B cell (primary cell): ENCODE results near the gene TIAM1. TPM values are rescaled to one million over a fixed set of nuclear protein-coding genes. Genes with fewer than 3 reads are reported as not detected.

ENCODE experiments used
- ATAC-seq: fragments of 200-7000 bp; cut with Tn5 transposase; one replicate; pipeline ENCODE4 v1.10.0; 2021; ENCODE audit warnings: low read depth, mild to moderate bottlenecking, moderate number of reproducible peaks, moderate library complexity
- CTCF ChIA-PET: fragments of 350-600 bp; sonication (Branson Sonifier 250); formaldehyde crosslinking; loops from one replicate; lab custom pipeline; 2021; ENCODE audit warnings: antibody characterized with exemption, inconsistent platforms; lab: Charles Lee
- POLR2A ChIA-PET: fragments of 350-600 bp; sonication (Branson Sonifier 250); formaldehyde crosslinking; loops from one replicate; lab custom pipeline; 2021; ENCODE audit warnings: antibody characterized with exemption; lab: Charles Lee
- DNase-seq: peaks from one replicate; pipeline ENCODE4 v3.0.0; 2013
- H2AFZ ChIP-seq: 2 replicates; pipeline ENCODE4 v1.6.1; 2012; ENCODE audit warnings: mild to moderate bottlenecking, low read depth, low read length; ENCODE audit not compliant: insufficient read depth, poor library complexity, severe bottlenecking
- H3K27ac ChIP-seq, 2 donors: 1 replicate in 1 of 2; 2 replicates in 1 of 2; pipeline ENCODE4 v1.5.1; 2012 to 2013; ENCODE audit warnings: low read length in 2 of 2, mild to moderate bottlenecking in 2 of 2, moderate library complexity in 1 of 2
- H3K27me3 ChIP-seq, 4 experiments: fragments of 200-600 bp in 1 of 4; sonication (generic) in 1 of 4; replicated peaks in 1 of 4; 1 replicate in 2 of 4; 2 replicates in 2 of 4; pipeline versions ENCODE4 v1.6.1 to v1.7.0; 2013 to 2016; ENCODE audit warnings: low read length in 3 of 4, mild to moderate bottlenecking in 2 of 4, mixed read lengths in 1 of 4, moderate library complexity in 1 of 4; ENCODE audit not compliant: insufficient read depth in 4 of 4, control insufficient read depth in 3 of 4; ENCODE audit errors: control extremely low read depth in 1 of 4
- H3K36me3 ChIP-seq, 2 experiments: replicated peaks in 1 of 2; 1 replicate in 1 of 2; 2 replicates in 1 of 2; pipeline versions ENCODE4 v1.6.1 to v1.7.1; 2013; ENCODE audit warnings: low read length in 1 of 2; ENCODE audit not compliant: insufficient read depth in 2 of 2, control insufficient read depth in 1 of 2; ENCODE audit errors: control extremely low read depth in 1 of 2, extremely low read depth in 1 of 2
- H3K4me1 ChIP-seq, 2 donors: fragments of 200-600 bp in 1 of 2; sonication (generic) in 1 of 2; 1 replicate in 1 of 2; 2 replicates in 1 of 2; pipeline versions ENCODE4 v1.5.1 to v1.6.1; 2013 to 2017; ENCODE audit warnings: low read length in 2 of 2; ENCODE audit not compliant: control insufficient read depth in 2 of 2, insufficient read depth in 2 of 2
- H3K4me2 ChIP-seq: replicated peaks from 2 replicates; pipeline ENCODE3; 2012; ENCODE audit warnings: mild to moderate bottlenecking, low read depth, low read length; ENCODE audit not compliant: poor library complexity, severe bottlenecking
- H3K4me3 ChIP-seq, 5 experiments: fragments of 200-600 bp in 1 of 5; sonication (generic) in 1 of 5; 1 replicate in 3 of 5; 2 replicates in 2 of 5; pipeline versions ENCODE4 v1.5.1 to v1.7.0; 2011 to 2016; ENCODE audit warnings: low read length in 4 of 5, mild to moderate bottlenecking in 4 of 5, low read depth in 2 of 5, control low read depth in 1 of 5, moderate library complexity in 1 of 5; ENCODE audit not compliant: insufficient read depth in 1 of 5; ENCODE audit errors: control extremely low read depth in 1 of 5, extremely low read depth in 1 of 5
- H3K79me2 ChIP-seq: fragments of 200-600 bp; sonication (generic); one replicate; pipeline ENCODE4 v1.6.0; 2016; ENCODE audit warnings: low read length; ENCODE audit not compliant: control insufficient read depth, insufficient read depth
- H3K9ac ChIP-seq: fragments of 200-600 bp; sonication (generic); 2 replicates; pipeline ENCODE4 v1.6.1; 2017; ENCODE audit warnings: mild to moderate bottlenecking, low read length, moderate library complexity
- H3K9me3 ChIP-seq, 3 donors: one replicate each; pipeline versions ENCODE4 v1.6.1 to v1.7.1; 2013; ENCODE audit warnings: low read length in 2 of 3; ENCODE audit not compliant: control insufficient read depth in 2 of 3, insufficient read depth in 1 of 3; ENCODE audit errors: control extremely low read depth in 1 of 3
- H4K20me1 ChIP-seq: 2 replicates; pipeline ENCODE4 v1.6.0; 2012; ENCODE audit warnings: mild to moderate bottlenecking, low read length; ENCODE audit not compliant: insufficient read depth, control insufficient read depth, poor library complexity, severe bottlenecking
- H3K27ac Mint-ChIP-seq: one replicate; pipeline ENCODE4 v1.8.0; 2021; ENCODE audit warnings: mixed read lengths
- H3K27me3 Mint-ChIP-seq: one replicate; pipeline ENCODE4 v1.8.0; 2021; ENCODE audit warnings: mixed read lengths
- H3K4me1 Mint-ChIP-seq: one replicate; pipeline ENCODE4 v1.8.0; 2021; ENCODE audit warnings: mixed read lengths
- H3K4me3 Mint-ChIP-seq: one replicate; pipeline ENCODE4 v1.8.0; 2021; ENCODE audit warnings: mixed read lengths
- H3K9me3 Mint-ChIP-seq: one replicate; pipeline ENCODE4 v1.8.0; 2022; ENCODE audit warnings: mixed read lengths; ENCODE audit not compliant: insufficient read depth
- CTCF ChIP-seq: fragments of 200-600 bp; IDR thresholded peaks from one replicate; pipeline ENCODE4 v1.8.0; 2022; ENCODE audit warnings: antibody characterized with exemption, mild to moderate bottlenecking
- EZH2 ChIP-seq: IDR thresholded peaks from 2 replicates; pipeline ENCODE4 v1.6.1; 2012; ENCODE audit warnings: borderline replicate concordance, low read depth, mild to moderate bottlenecking, moderate library complexity, low read length; ENCODE audit not compliant: insufficient read depth, poor library complexity, severe bottlenecking
- WGBS: methylation state at CpG from one replicate; pipeline ENCODE4 v1.1.5; 2013; ENCODE audit warnings: missing lambda C conversion rate; ENCODE audit not compliant: insufficient coverage; 5-methylcytosine and 5-hydroxymethylcytosine counted together
- intact Hi-C: fragments of 100-400 bp; cut with micrococcal nuclease; formaldehyde crosslinking; loops from one replicate; pipeline ENCODE4 v1.10.0; 2022
- polyA plus RNA-seq: library from polyadenylated mRNA; depleted of rRNA; stranded (reverse); fragments of >200 nt; gene quantifications from 2 replicates; pipeline ENCODE4 v1.2.3, GENCODE V29; 2012
- total RNA-seq, 2 donors: library from RNA; stranded (reverse); fragments of 120-200 nt in 1 of 2; gene quantifications; 1 replicate in 1 of 2; 2 replicates in 1 of 2; pipeline versions ENCODE4 v1.2.3 to v1.2.4, GENCODE V29; 2013 to 2022

TIAM1 gene
- total and polyA plus RNA-seq, 2 donors (not counting 1 experiment from before 2014, with no cell fraction given), result 0.51 to 1.0 TPM

DNA sequence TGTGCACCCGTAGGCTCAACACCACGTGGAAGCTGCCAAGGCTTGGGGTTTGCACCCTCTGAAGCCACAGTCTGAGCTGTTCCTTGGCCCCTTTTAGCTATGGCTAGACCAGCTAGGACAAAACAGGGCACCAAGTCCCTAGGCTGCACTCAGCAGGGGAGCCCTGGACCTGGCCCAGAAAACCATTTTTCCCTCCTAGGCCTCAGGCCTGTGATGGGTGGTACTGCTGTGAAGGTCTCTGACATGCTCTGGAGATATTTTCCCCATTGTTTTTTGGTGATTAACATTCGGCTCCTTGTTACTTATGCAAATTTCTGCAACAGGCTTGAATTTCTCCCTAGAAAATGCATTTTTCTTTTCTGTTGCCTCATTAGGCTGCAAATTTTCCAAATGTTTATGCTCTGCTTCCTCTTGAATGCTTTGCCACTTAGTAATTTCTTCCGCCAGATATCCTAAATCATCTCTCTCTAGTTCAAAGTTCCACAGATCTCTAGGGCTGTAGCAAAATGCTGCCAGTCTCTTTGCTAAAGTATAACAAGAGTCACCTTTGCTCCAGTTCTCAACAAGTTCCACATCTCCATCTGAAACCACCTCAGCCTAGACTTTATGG, 236.8 kb downstream of the TIAM1 start:
- no peaks in the 10 kb centered on the region for H3K27me3 Mint-ChIP-seq
- H3K4me1 Mint-ChIP-seq, result peaks cover 30% of the 10 kb centered on the region
- no peak overlapping the region for H3K9ac ChIP-seq
- no peak overlapping the region for H3K4me3 Mint-ChIP-seq
- no peaks in the 10 kb centered on the region for H3K27me3 ChIP-seq
- CTCF ChIA-PET, result interaction anchor here (3.8 kb wide), 1 partner anchor 8 kb away, joined by 21 read pairs; no protein-coding TSS in a partner anchor
- peaks cover 14 to 21% of the 10 kb centered on the region in 2 donors for H3K4me1 ChIP-seq
- no peak for DNase-seq
- no peaks in the 10 kb centered on the region for H3K36me3 ChIP-seq
- TF ChIP-seq EZH2 (no peak), CTCF (no peak)
- H3K4me2 ChIP-seq, result no peak overlapping the region
- H3K4me3 ChIP-seq, result no peak overlapping the region
- no peak for ATAC-seq
- peaks cover 0 to 8% (median 0%) of the 10 kb centered on the region in 3 donors for H3K9me3 ChIP-seq
- H3K79me2 ChIP-seq, result no peaks in the 10 kb centered on the region
- H4K20me1 ChIP-seq, result no peaks in the 10 kb centered on the region
- no peak overlapping the region for H3K27ac ChIP-seq
- WGBS, result 97% methylated on average over 4 of the region's 4 CpGs
- POLR2A ChIA-PET, result no interaction called here
- H3K9me3 Mint-ChIP-seq, result no peaks in the 10 kb centered on the region
- no peak overlapping the region for H3K27ac Mint-ChIP-seq
- intact Hi-C loops, result no loop called here
- no peak overlapping the region for H2AFZ ChIP-seq

GRCh38 chr21:31103571-31104265, 240.3 kb downstream of the TIAM1 start:
- 100% methylated on average over 1 of the region's 4 CpGs for WGBS
- Histone ChIP-seq H3K36me3 (no peaks in the 10 kb centered on the region), H3K27ac (no peak overlapping the region), H3K79me2 (no peaks in the 10 kb centered on the region), H3K9me3 (peaks cover 0 to 8% (median 0%) of the 10 kb centered on the region in 3 donors), H3K4me2 (no peak overlapping the region), H3K4me3 (no peak overlapping the region), H3K27me3 (peaks cover 0 to 3% (median 0%) of the 10 kb centered on the region in 4 experiments), H3K9ac (no peak overlapping the region), H2AFZ (no peak overlapping the region), H3K4me1 (peaks cover 14 to 21% of the 10 kb centered on the region in 2 donors), H4K20me1 (no peaks in the 10 kb centered on the region)
- DNase-seq (no peak), ATAC-seq (no peak)
- intact Hi-C loops, result no loop called here
- CTCF ChIA-PET, result interaction anchor here (0.7 to 1.7 kb wide), 3 partner anchors 10 to 477 kb away, joined by 3 to 5 read pairs (median 3); no protein-coding TSS in a partner anchor
- H3K27ac Mint-ChIP-seq, result no peak overlapping the region
- no peak overlapping the region for H3K4me3 Mint-ChIP-seq
- TF ChIP-seq EZH2 (no peak), CTCF (no peak)
- H3K4me1 Mint-ChIP-seq, result peaks cover 25% of the 10 kb centered on the region
- H3K9me3 Mint-ChIP-seq, result no peaks in the 10 kb centered on the region
- peaks cover 3% of the 10 kb centered on the region for H3K27me3 Mint-ChIP-seq
- POLR2A ChIA-PET, result no interaction called here
